PC-9 (cell line): ENCODE results near the gene ADAM19. TPM values are rescaled to one million over a fixed set of nuclear protein-coding genes. Genes with fewer than 3 reads are reported as not detected.

Source experiments
- BruUV-seq: library from RNA; stranded (reverse); fragments of 400-500 nt; replicated peaks from 2 replicates; lab custom pipeline; 2021; lab: Mats Ljungman, UMichigan
- CTCF ChIA-PET: fragments of 300-600 bp; sonication (Branson Sonifier 250); formaldehyde crosslinking; loops from one replicate; lab custom pipeline; 2022; ENCODE audit warnings: antibody characterized with exemption; lab: Charles Lee
- POLR2A ChIA-PET: fragments of 300-600 bp; sonication (Branson Sonifier 250); formaldehyde crosslinking; loops from one replicate; lab custom pipeline; 2022; ENCODE audit warnings: antibody characterized with exemption; ENCODE audit not compliant: unreplicated experiment; lab: Charles Lee
- DNase-seq, 2 experiments: peaks; one replicate each; pipeline versions ENCODE4 v3.0.0 to v3.0.0-alpha.2; 2015 to 2022; ENCODE audit warnings: mixed read lengths in 1 of 2
- H2AFZ ChIP-seq: fragments of 200-600 bp; sonication (generic); 2 replicates; pipeline ENCODE4 v1.8.1; 2017; ENCODE audit warnings: antibody characterized with exemption
- H3F3A ChIP-seq: fragments of 200-600 bp; sonication (generic); 2 replicates; pipeline ENCODE4 v1.8.1; 2017; ENCODE audit warnings: antibody characterized with exemption, mild to moderate bottlenecking, low read depth; ENCODE audit not compliant: insufficient read depth
- H3K27ac ChIP-seq: fragments of 200-600 bp; sonication (generic); 2 replicates; pipeline ENCODE4 v1.6.1; 2016; ENCODE audit warnings: mixed run types
- H3K27me3 ChIP-seq: fragments of 200-600 bp; sonication (generic); 2 replicates; pipeline ENCODE4 v1.6.1; 2016; ENCODE audit warnings: low read depth, mixed run types; ENCODE audit not compliant: insufficient read depth
- H3K36me3 ChIP-seq: fragments of 200-600 bp; sonication (generic); 2 replicates; pipeline ENCODE4 v1.6.1; 2016; ENCODE audit warnings: low read depth, mixed run types
- H3K4me1 ChIP-seq: fragments of 200-600 bp; sonication (generic); replicated peaks from 2 replicates; pipeline ENCODE4 v1.6.1; 2016; ENCODE audit warnings: mixed run types; ENCODE audit not compliant: insufficient read depth
- H3K4me2 ChIP-seq: fragments of 200-600 bp; sonication (generic); 2 replicates; pipeline ENCODE4 v1.6.1; 2017; ENCODE audit warnings: mixed run types
- H3K4me3 ChIP-seq: fragments of 200-600 bp; sonication (generic); 2 replicates; pipeline ENCODE4 v1.6.1; 2016; ENCODE audit warnings: mixed run types
- H3K79me2 ChIP-seq: fragments of 200-600 bp; sonication (generic); 2 replicates; pipeline ENCODE4 v1.6.1; 2017; ENCODE audit warnings: low read depth, mixed run types
- H3K9me2 ChIP-seq: fragments of 200-600 bp; sonication (generic); 2 replicates; pipeline ENCODE4 v1.8.1; 2017; ENCODE audit warnings: mild to moderate bottlenecking; ENCODE audit not compliant: insufficient read depth
- H3K9me3 ChIP-seq: fragments of 200-600 bp; sonication (generic); 2 replicates; pipeline ENCODE4 v1.8.1; 2016; ENCODE audit warnings: low read depth; ENCODE audit not compliant: insufficient read depth
- H4K20me1 ChIP-seq: fragments of 200-600 bp; sonication (generic); 2 replicates; pipeline ENCODE4 v1.8.1; 2017; ENCODE audit not compliant: insufficient read depth
- CTCF ChIP-seq: fragments of 200-600 bp; sonication (generic); conservative IDR thresholded peaks from 2 replicates; pipeline ENCODE4 v1.6.1; 2017; ENCODE audit warnings: mixed run types, antibody characterized with exemption, mild to moderate bottlenecking, moderate library complexity
- EZH2 ChIP-seq: fragments of 200-600 bp; sonication (generic); IDR thresholded peaks from 2 replicates; pipeline ENCODE4 v1.8.0; 2017; ENCODE audit warnings: antibody characterized with exemption, low read depth
- intact Hi-C: fragments of 100-400 bp; cut with micrococcal nuclease; formaldehyde crosslinking; loops from one replicate; pipeline ENCODE4 v1.10.0; 2022; ENCODE audit not compliant: unreplicated experiment
- total RNA-seq: library from RNA; stranded (reverse); gene quantifications from 2 replicates; pipeline ENCODE4 v1.2.3, GENCODE V29; 2021

The ADAM19 gene
- total RNA-seq, 1 experiment from 2014 or later = 7.6 TPM

DNA sequence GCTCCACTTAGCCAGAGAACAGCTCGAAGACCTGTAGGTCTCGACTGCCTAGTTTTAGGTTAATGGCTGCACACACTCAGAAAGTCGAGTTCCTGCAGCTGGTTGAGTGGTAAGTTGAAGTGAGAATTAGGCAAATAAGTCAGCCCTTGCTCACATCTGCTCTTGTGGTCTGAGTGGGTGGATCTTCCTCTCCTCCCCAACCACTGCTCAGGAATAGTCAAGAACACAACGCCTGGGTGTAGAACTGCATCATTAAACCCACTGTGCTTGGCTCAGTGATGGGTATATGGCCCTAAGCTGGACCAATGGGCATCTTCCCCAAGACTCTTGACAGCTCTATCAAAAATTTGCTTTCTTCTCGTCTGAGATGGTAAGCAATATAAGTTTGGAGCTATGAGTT is 20.9 kb upstream of the ADAM19 start:
- Histone ChIP-seq H2AFZ (no peak overlapping the region), H3K27ac (no peak overlapping the region), H3K9me3 (0 out of 2 replicates have a peak, but pooled peaks cover 4% of the 10 kb centered on the region), H3K4me2 (no peak overlapping the region), H3K79me2 (no peaks in the 10 kb centered on the region), H3K27me3 (no peaks in the 10 kb centered on the region), H4K20me1 (no peaks in the 10 kb centered on the region), H3K9me2 (no peaks in the 10 kb centered on the region), H3K36me3 (no peaks in the 10 kb centered on the region), H3K4me1 (no peaks in the 10 kb centered on the region), H3F3A (no peaks in the 10 kb centered on the region), H3K4me3 (no peak overlapping the region)
- TF ChIP-seq CTCF = no peak
- no peak for TF ChIP-seq EZH2
- ChIA-PET POLR2A (no interaction called here), CTCF (no interaction called here)
- intact Hi-C loops = no loop called here
- no peak for DNase-seq
- BruUV-seq = no TSS peak

DNA sequence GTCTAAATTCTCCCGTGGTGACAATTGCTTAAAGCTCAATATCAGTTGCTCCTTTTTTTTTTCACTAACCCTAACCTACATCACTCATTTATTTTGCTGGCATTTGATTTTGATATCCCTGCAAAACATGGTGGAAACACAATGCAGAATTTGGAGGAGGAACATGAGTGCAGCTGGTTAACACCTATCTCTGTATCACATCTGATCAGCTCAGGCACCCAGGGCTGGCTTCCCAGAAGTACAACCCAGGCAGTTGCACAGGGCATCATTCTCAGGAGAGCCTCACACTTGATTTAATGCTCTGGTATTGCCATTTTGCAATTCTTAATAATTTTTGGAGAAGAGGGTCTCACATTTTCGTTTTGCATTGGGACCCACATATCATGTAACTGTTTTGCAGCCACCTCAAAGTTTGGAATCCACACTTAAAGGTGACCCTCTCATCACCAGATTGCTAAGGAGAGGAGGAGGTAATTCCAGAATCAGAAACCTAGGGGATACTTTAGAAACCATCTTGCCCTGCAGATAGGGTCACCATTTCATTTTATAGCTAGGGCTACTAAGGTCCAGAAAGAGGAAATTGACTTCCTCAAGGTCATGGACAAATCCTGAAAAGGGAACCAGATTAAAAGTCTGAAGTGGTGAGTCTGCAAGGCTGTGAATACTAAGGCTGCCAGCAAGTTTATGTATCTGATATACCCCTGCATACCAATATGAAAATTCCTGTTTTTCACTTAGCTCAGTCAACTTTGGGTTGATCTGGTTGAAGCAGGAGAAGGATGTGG is 19.3 kb upstream of the ADAM19 start:
- DNase-seq = no peak
- TF ChIP-seq EZH2 (no peak), CTCF (no peak)
- no peak overlapping the region for H2AFZ ChIP-seq
- 0 out of 2 replicates have a peak, but pooled peaks cover 4% of the 10 kb centered on the region for H3K9me3 ChIP-seq
- no peaks in the 10 kb centered on the region for H3K4me1 ChIP-seq
- H3K27ac ChIP-seq = no peak overlapping the region
- intact Hi-C loops = no loop called here
- no peaks in the 10 kb centered on the region for H4K20me1 ChIP-seq
- BruUV-seq = no TSS peak
- H3K36me3 ChIP-seq = no peaks in the 10 kb centered on the region
- H3K9me2 ChIP-seq = no peaks in the 10 kb centered on the region
- ChIA-PET POLR2A (no interaction called here), CTCF (no interaction called here)
- no peaks in the 10 kb centered on the region for H3F3A ChIP-seq
- no peak overlapping the region for H3K4me2 ChIP-seq
- no peak overlapping the region for H3K4me3 ChIP-seq
- H3K79me2 ChIP-seq = no peaks in the 10 kb centered on the region
- no peaks in the 10 kb centered on the region for H3K27me3 ChIP-seq

- no peaks in the 10 kb centered on the region for H4K20me1 ChIP-seq
- no peaks in the 10 kb centered on the region for H3K79me2 ChIP-seq
- ChIA-PET POLR2A (no interaction called here), CTCF (no interaction called here)
- H3K36me3 ChIP-seq = no peaks in the 10 kb centered on the region
- no peak overlapping the region for H2AFZ ChIP-seq
- H3K27me3 ChIP-seq = no peaks in the 10 kb centered on the region
- no peaks in the 10 kb centered on the region for H3K9me2 ChIP-seq
- H3K27ac ChIP-seq = no peak overlapping the region
- no TSS peak for BruUV-seq
- TF ChIP-seq EZH2 (no peak), CTCF (no peak)
- no peak for DNase-seq
- intact Hi-C loops = no loop called here
- H3K4me2 ChIP-seq = no peak overlapping the region
- no peaks in the 10 kb centered on the region for H3F3A ChIP-seq
- no peaks in the 10 kb centered on the region for H3K4me1 ChIP-seq
- 0 out of 2 replicates have a peak, but pooled peaks cover 4% of the 10 kb centered on the region for H3K9me3 ChIP-seq
- no peak overlapping the region for H3K4me3 ChIP-seq
Measured at GRCh38 chr5:157594257-157594656, 18.7 kb upstream of the ADAM19 start.
